Measurements from ENCODE around the gene LSM14B.

- TF ChIP-seq JUN (CRISPR knock-in tag; IDR thresholded peaks at IDR 0.05): no peak
- TF ChIP-seq ZNF263 (CRISPR knock-in tag; IDR thresholded peaks at IDR 0.05; ENCODE audit: low read depth): no peak
- no peak for TF ChIP-seq ETV6 (CRISPR knock-in tag; IDR thresholded peaks at IDR 0.05)
These were observed 56.9 kb downstream of the LSM14B start for GRCh38 chr20:62179162-62179504.
